K562 (cell line): Measurements from ENCODE around the gene SIGLEC15. TPM values are rescaled to one million over a fixed set of nuclear protein-coding genes. Genes with fewer than 3 reads are reported as not detected.

ENCODE experiments used
- ATAC-seq: fragments of 200-7000 bp; cut with Tn5 transposase; 3 replicates; pipeline ENCODE4 v1.9.1; 2020; ENCODE audit warnings: moderate library complexity
- BruUV-seq: library from RNA; stranded (reverse); fragments of 400-500 nt; replicated peaks from 2 replicates; lab custom pipeline; 2021; lab: Mats Ljungman, UMichigan
- CTCF ChIA-PET: fragments of 300-600 bp; formaldehyde crosslinking; extraction: SDS; loops from one replicate; lab custom pipeline; 2021; ENCODE audit warnings: low intra/inter-chr PET ratio; lab: Yijun Ruan, JAX
- POLR2A ChIA-PET: fragments of 300-600, 350-650 bp; sonication (Branson Sonifier 250); formaldehyde crosslinking; extraction: SDS; loops from one replicate; lab custom pipeline; 2021; ENCODE audit warnings: antibody characterized with exemption, inconsistent platforms; lab: Yijun Ruan, JAX
- DNase-seq, 4 experiments: peaks; one replicate each; pipeline versions ENCODE4 v3.0.0 to v3.0.0-alpha.2; 2011 to 2018; ENCODE audit warnings: low spot score in 3 of 4, mixed read lengths in 3 of 4; ENCODE audit errors: extremely low read depth in 1 of 4
- FAIRE-seq: peaks from 2 replicates; lab custom pipeline; 2011; peaks lifted over from hg19 to GRCh38; lab: Jason Lieb, UNC
- H2AFZ ChIP-seq: 2 replicates; pipeline ENCODE4 v1.6.0; 2011; ENCODE audit warnings: low read depth, low read length, control low read depth, inconsistent platforms
- H3K27ac ChIP-seq: fragments of 200-600 bp; 3 replicates; pipeline ENCODE4 v1.8.0; 2011; ENCODE audit warnings: low read depth, mild to moderate bottlenecking, control low read depth, inconsistent platforms, low read length, moderate library complexity, mixed read lengths; ENCODE audit errors: extremely low read depth
- H3K27me3 ChIP-seq, 2 experiments: fragments of 300-600 bp in 1 of 2; 2 replicates in 1 of 2; 3 replicates in 1 of 2; pipeline versions ENCODE4 v1.6.0 to v1.8.0; 2011; ENCODE audit warnings: inconsistent platforms in 2 of 2, low read length in 2 of 2, mild to moderate bottlenecking in 1 of 2, mixed read lengths in 1 of 2, moderate library complexity in 1 of 2; ENCODE audit not compliant: control insufficient read depth in 2 of 2, insufficient read depth in 2 of 2
- H3K36me3 ChIP-seq: fragments of 300-600 bp; 3 replicates; pipeline ENCODE4 v1.8.0; 2011; ENCODE audit warnings: mild to moderate bottlenecking, low read length, inconsistent platforms; ENCODE audit not compliant: control insufficient read depth, insufficient read depth
- H3K4me1 ChIP-seq, 2 experiments: fragments of 200-600 bp in 1 of 2; replicated peaks in 1 of 2; 2 replicates in 1 of 2; 3 replicates in 1 of 2; pipeline versions ENCODE4 v1.5.1 to v1.8.0; 2011; ENCODE audit warnings: inconsistent platforms in 2 of 2, low read length in 2 of 2, mild to moderate bottlenecking in 1 of 2, mixed read lengths in 1 of 2, moderate library complexity in 1 of 2; ENCODE audit not compliant: control insufficient read depth in 2 of 2, insufficient read depth in 2 of 2
- H3K4me2 ChIP-seq: 2 replicates; pipeline ENCODE4 v1.6.1; 2011; ENCODE audit warnings: low read length, control low read depth, inconsistent platforms, mixed read lengths; ENCODE audit not compliant: insufficient read depth
- H3K4me3 ChIP-seq: fragments of 200-600 bp; sonication (generic), shearing (Covaris generic); 2 replicates; pipeline ENCODE4 v1.5.1; 2016; ENCODE audit warnings: control low read depth, inconsistent platforms
- H3K79me2 ChIP-seq: fragments of 200-600 bp; 3 replicates; pipeline ENCODE4 v1.8.0; 2011; ENCODE audit warnings: low read length, inconsistent platforms; ENCODE audit not compliant: control insufficient read depth, insufficient read depth
- H3K9ac ChIP-seq, 2 experiments: 2 replicates each; pipeline versions ENCODE4 v1.6.0 to v1.6.1; 2011; ENCODE audit warnings: low read depth in 2 of 2, low read length in 2 of 2, control low read depth in 1 of 2, inconsistent platforms in 1 of 2, mild to moderate bottlenecking in 1 of 2, mixed read lengths in 1 of 2; ENCODE audit not compliant: insufficient read depth in 1 of 2
- H3K9me1 ChIP-seq: one replicate; pipeline ENCODE4 v1.6.0; 2011; ENCODE audit warnings: inconsistent platforms, mild to moderate bottlenecking, low read length, moderate library complexity; ENCODE audit not compliant: control insufficient read depth, insufficient read depth
- H3K9me3 ChIP-seq: replicated peaks from 2 replicates; pipeline ENCODE4 v1.5.1; 2011; ENCODE audit warnings: low read depth, low read length, inconsistent platforms; ENCODE audit not compliant: control insufficient read depth, insufficient read depth
- H4K20me1 ChIP-seq: replicated peaks from 2 replicates; pipeline ENCODE4 v1.6.1; 2011; ENCODE audit warnings: low read length, inconsistent platforms, mixed read lengths; ENCODE audit not compliant: control insufficient read depth, insufficient read depth
- CEBPB ChIP-seq: fragments of 450-650 bp; IDR thresholded peaks from 2 replicates; pipeline ENCODE4 v1.6.1; 2016; ENCODE audit warnings: missing genetic modification characterization, missing compliant biosample characterization
- CLOCK ChIP-seq: fragments of 250-450 bp; sonication (Bioruptor Pico); IDR thresholded peaks from 2 replicates; pipeline ENCODE4 v1.4.0; 2020; ENCODE audit warnings: mild to moderate bottlenecking, moderate library complexity, borderline replicate concordance
- KDM1A ChIP-seq, 2 experiments: fragments of 450-650 bp; IDR thresholded peaks; 2 replicates each; pipeline ENCODE4 v1.6.1; 2016; ENCODE audit warnings: mild to moderate bottlenecking in 2 of 2
- ZNF668 ChIP-seq: fragments of 250-450 bp; sonication (Bioruptor Pico); IDR thresholded peaks from 2 replicates; pipeline ENCODE4 v1.8.0; 2022; ENCODE audit warnings: mild to moderate bottlenecking, inconsistent platforms
- WGBS: fragments of 100-300 bp; shearing (Covaris generic); methylation state at CpG from one replicate; pipeline ENCODE4 v1.1.6; 2016; ENCODE audit warnings: low coverage, mixed read lengths; ENCODE audit not compliant: insufficient coverage; ENCODE audit errors: missing lambda C conversion rate; 5-methylcytosine and 5-hydroxymethylcytosine counted together
- in situ Hi-C: fragments of 300-500 bp; cut with MboI; formaldehyde crosslinking; loops from 4 replicates; pipeline ENCODE4 v1.15.0; 2018; ENCODE audit warnings: inconsistent platforms, mixed read lengths
- intact Hi-C: fragments of 100-400 bp; cut with micrococcal nuclease; formaldehyde crosslinking; loops from 2 replicates; pipeline ENCODE4 v1.14.2; 2022
- polyA plus RNA-seq, 8 experiments: library from polyadenylated mRNA; depleted of rRNA in 4 of 8; stranded (reverse) in 5 of 8; unstranded in 3 of 8; fragments of >200 nt; fragmentation: Nextera tagmentation in 2 of 8; fragmentation: Illumina TruSeq in 1 of 8; extraction: Ambion mirVana in 2 of 8; extraction: Trizol in 1 of 8; gene quantifications; 2 replicates each; pipeline versions ENCODE4 v1.2.1 to v1.2.3, GENCODE V29; 2011 to 2014; ENCODE audit warnings: inconsistent platforms in 1 of 8, missing spikeins in 1 of 8
- total RNA-seq, 7 experiments: library from RNA; depleted of rRNA in 6 of 7; stranded (reverse); fragments of >200 nt in 6 of 7; fragmentation: Illumina TruSeq in 2 of 7; extraction: Trizol in 2 of 7; gene quantifications; 2 replicates each; pipeline versions ENCODE4 v1.2.1 to v1.2.3, GENCODE V29; 2011 to 2021; ENCODE audit warnings: low replicate concordance in 1 of 7

The SIGLEC15 gene
- total and polyA plus RNA-seq, 9 of the 15 experiments (the other 6 are each of a cell fraction or from before 2014, with no cell fraction given) = not detected

- TF ChIP-seq CLOCK = no peak
These were observed 44.9 kb downstream of the SIGLEC15 start (continued) for GRCh38 chr18:45870419-45870818.

- intact Hi-C loops = no loop called here
- WGBS = 73% methylated on average over 5 of the region's 5 CpGs
- H3K27me3 ChIP-seq = no peaks in the 10 kb centered on the region
- no peaks in the 10 kb centered on the region for H3K9me1 ChIP-seq
- H3K4me3 ChIP-seq = no peak overlapping the region
- H3K4me2 ChIP-seq = no peak overlapping the region
- peak; percentile 28; the same call in 1 of the 2 replicates for TF ChIP-seq CEBPB (tag)
- TF ChIP-seq ZNF668 (CRISPR knock-in tag) = no peak
- no peak for TF ChIP-seq KDM1A (IDR thresholded peaks at IDR 0.05)
- H3K4me1 ChIP-seq = no peaks in the 10 kb centered on the region
- DNase-seq (no peak), FAIRE-seq (no peak), ATAC-seq (no peak)
- in situ Hi-C loops = no loop called here
- no peak overlapping the region for H3K9ac ChIP-seq
- no TSS peak for BruUV-seq
- peaks cover 43% of the 10 kb centered on the region for H3K36me3 ChIP-seq
- H4K20me1 ChIP-seq = no peaks in the 10 kb centered on the region
- CTCF ChIA-PET = no interaction called here
- H3K27ac ChIP-seq = no peak overlapping the region
- H3K9me3 ChIP-seq = no peaks in the 10 kb centered on the region
- H3K79me2 ChIP-seq = no peaks in the 10 kb centered on the region
- H2AFZ ChIP-seq = no peak overlapping the region
- POLR2A ChIA-PET = interaction anchor here (0.7 kb wide), 1 partner anchor 28 kb away, joined by 3 read pairs; no protein-coding TSS in a partner anchor
These were observed 46.1 kb downstream of the SIGLEC15 start for GRCh38 chr18:45871431-45872084.
